ENCODE results near the gene EHD4. TPM values are rescaled to one million over a fixed set of nuclear protein-coding genes. Genes with fewer than 3 reads are reported as not detected.

The EHD4 gene
- polyA plus RNA-seq, 2 donors: 12.7 to 13.4 TPM

GRCh38 chr15:41854443-41854842 lies 117.9 kb downstream of the EHD4 start:
- no peaks in the 10 kb centered on the region for H3K27me3 ChIP-seq (ENCODE audit: control insufficient read depth in 1 of 2, insufficient read depth in 2 of 2, low read length in 2 of 2)
- 71 to 76% methylated on average over 9 of the region's 9 CpGs for WGBS, 2 donors
- no peaks in the 10 kb centered on the region for H3K36me3 ChIP-seq (ENCODE audit: control insufficient read depth in 2 of 2, insufficient read depth in 2 of 2, low read length in 1 of 2)
- H3K9me3 ChIP-seq (ENCODE audit: control insufficient read depth in 2 of 2, insufficient read depth in 1 of 2, low read depth in 1 of 2, low read length in 1 of 2): no peaks in the 10 kb centered on the region
- H3K4me3 ChIP-seq (ENCODE audit: low read depth in 1 of 2, low read length in 2 of 2): no peak overlapping the region
- H3K27ac ChIP-seq (ENCODE audit: low read depth in 2 of 2, low read length in 1 of 2): no peak overlapping the region
- peaks cover 6 to 15% of the 10 kb centered on the region in 2 donors for H3K4me1 ChIP-seq (ENCODE audit: control insufficient read depth in 2 of 2, insufficient read depth in 2 of 2, low read length in 1 of 2)

- Histone ChIP-seq H3K36me3 (ENCODE audit: control insufficient read depth in 2 of 2, insufficient read depth in 2 of 2, low read length in 1 of 2) (peaks cover 0 to 4% of the 10 kb centered on the region in 2 donors), H3K27me3 (ENCODE audit: control insufficient read depth in 1 of 2, insufficient read depth in 2 of 2, low read length in 2 of 2) (no peaks in the 10 kb centered on the region), H3K9me3 (ENCODE audit: control insufficient read depth in 2 of 2, insufficient read depth in 1 of 2, low read depth in 1 of 2, low read length in 1 of 2) (no peaks in the 10 kb centered on the region), H3K27ac (ENCODE audit: low read depth in 2 of 2, low read length in 1 of 2) (no peak overlapping the region), H3K4me3 (ENCODE audit: low read depth in 1 of 2, low read length in 2 of 2) (no peak overlapping the region), H3K4me1 (ENCODE audit: control insufficient read depth in 2 of 2, insufficient read depth in 2 of 2, low read length in 1 of 2) (peaks cover 6 to 21% of the 10 kb centered on the region in 2 donors)
- WGBS, 2 donors: 70 to 73% methylated on average over 10 of the region's 10 CpGs
Observed at GRCh38 chr15:41853831-41854230, 118.5 kb downstream of the EHD4 start.

GRCh38 chr15:41852736-41853590 lies 119.4 kb downstream of the EHD4 start:
- Histone ChIP-seq H3K27me3 (ENCODE audit: control insufficient read depth in 1 of 2, insufficient read depth in 2 of 2, low read length in 2 of 2) (no peaks in the 10 kb centered on the region), H3K36me3 (ENCODE audit: control insufficient read depth in 2 of 2, insufficient read depth in 2 of 2, low read length in 1 of 2) (peaks cover 0 to 11% of the 10 kb centered on the region in 2 donors), H3K27ac (ENCODE audit: low read depth in 2 of 2, low read length in 1 of 2) (no peak overlapping the region), H3K4me1 (ENCODE audit: control insufficient read depth in 2 of 2, insufficient read depth in 2 of 2, low read length in 1 of 2) (peaks cover 6 to 26% of the 10 kb centered on the region in 2 donors), H3K4me3 (ENCODE audit: low read depth in 1 of 2, low read length in 2 of 2) (no peak overlapping the region), H3K9me3 (ENCODE audit: control insufficient read depth in 2 of 2, insufficient read depth in 1 of 2, low read depth in 1 of 2, low read length in 1 of 2) (no peaks in the 10 kb centered on the region)
- 65 to 66% methylated on average over 17 of the region's 17 CpGs for WGBS, 2 donors

- Histone ChIP-seq H3K9me3 (ENCODE audit: control insufficient read depth in 2 of 2, insufficient read depth in 1 of 2, low read depth in 1 of 2, low read length in 1 of 2) (no peaks in the 10 kb centered on the region), H3K27me3 (ENCODE audit: control insufficient read depth in 1 of 2, insufficient read depth in 2 of 2, low read length in 2 of 2) (no peaks in the 10 kb centered on the region), H3K4me1 (ENCODE audit: control insufficient read depth in 2 of 2, insufficient read depth in 2 of 2, low read length in 1 of 2) (peaks cover 6 to 26% of the 10 kb centered on the region in 2 donors), H3K27ac (ENCODE audit: low read depth in 2 of 2, low read length in 1 of 2) (no peak overlapping the region), H3K36me3 (ENCODE audit: control insufficient read depth in 2 of 2, insufficient read depth in 2 of 2, low read length in 1 of 2) (peaks cover 0 to 22% of the 10 kb centered on the region in 2 donors), H3K4me3 (ENCODE audit: low read depth in 1 of 2, low read length in 2 of 2) (no peak overlapping the region)
- WGBS, 2 donors: 82% methylated on average over 8 of the region's 8 CpGs
Observed at GRCh38 chr15:41851755-41852370, 120.5 kb downstream of the EHD4 start.

GRCh38 chr15:41851167-41851523 lies 121.2 kb downstream of the EHD4 start:
- H3K27ac ChIP-seq (ENCODE audit: low read depth in 2 of 2, low read length in 1 of 2): no peak overlapping the region
- 33 to 44% methylated on average over 11 of the region's 11 CpGs for WGBS, 2 donors
- H3K4me1 ChIP-seq (ENCODE audit: control insufficient read depth in 2 of 2, insufficient read depth in 2 of 2, low read length in 1 of 2): peaks cover 6 to 26% of the 10 kb centered on the region in 2 donors
- no peaks in the 10 kb centered on the region for H3K9me3 ChIP-seq (ENCODE audit: control insufficient read depth in 2 of 2, insufficient read depth in 1 of 2, low read depth in 1 of 2, low read length in 1 of 2)
- peaks cover 3 to 29% of the 10 kb centered on the region in 2 donors for H3K36me3 ChIP-seq (ENCODE audit: control insufficient read depth in 2 of 2, insufficient read depth in 2 of 2, low read length in 1 of 2)
- no peaks in the 10 kb centered on the region for H3K27me3 ChIP-seq (ENCODE audit: control insufficient read depth in 1 of 2, insufficient read depth in 2 of 2, low read length in 2 of 2)
- H3K4me3 ChIP-seq (ENCODE audit: low read depth in 1 of 2, low read length in 2 of 2): no peak overlapping the region

GRCh38 chr15:41850482-41851166 lies 121.7 kb downstream of the EHD4 start:
- Histone ChIP-seq H3K9me3 (ENCODE audit: control insufficient read depth in 2 of 2, insufficient read depth in 1 of 2, low read depth in 1 of 2, low read length in 1 of 2) (no peaks in the 10 kb centered on the region), H3K36me3 (ENCODE audit: control insufficient read depth in 2 of 2, insufficient read depth in 2 of 2, low read length in 1 of 2) (peaks cover 8 to 34% of the 10 kb centered on the region in 2 donors), H3K4me3 (ENCODE audit: low read depth in 1 of 2, low read length in 2 of 2) (no peak overlapping the region), H3K4me1 (ENCODE audit: control insufficient read depth in 2 of 2, insufficient read depth in 2 of 2, low read length in 1 of 2) (peaks cover 6 to 26% of the 10 kb centered on the region in 2 donors), H3K27me3 (ENCODE audit: control insufficient read depth in 1 of 2, insufficient read depth in 2 of 2, low read length in 2 of 2) (no peaks in the 10 kb centered on the region), H3K27ac (ENCODE audit: low read depth in 2 of 2, low read length in 1 of 2) (peak overlapping the region; percentile 76 to 88)
- WGBS, 2 donors: 76 to 79% methylated on average over 16 of the region's 16 CpGs

GRCh38 chr15:41849861-41850260 lies 122.5 kb downstream of the EHD4 start:
- H3K4me3 ChIP-seq (ENCODE audit: low read depth in 1 of 2, low read length in 2 of 2): no peak overlapping the region
- peaks cover 6 to 22% of the 10 kb centered on the region in 2 donors for H3K4me1 ChIP-seq (ENCODE audit: control insufficient read depth in 2 of 2, insufficient read depth in 2 of 2, low read length in 1 of 2)
- peak overlapping the region; percentile 76 to 88 for H3K27ac ChIP-seq (ENCODE audit: low read depth in 2 of 2, low read length in 1 of 2)
- no peaks in the 10 kb centered on the region for H3K9me3 ChIP-seq (ENCODE audit: control insufficient read depth in 2 of 2, insufficient read depth in 1 of 2, low read depth in 1 of 2, low read length in 1 of 2)
- H3K27me3 ChIP-seq (ENCODE audit: control insufficient read depth in 1 of 2, insufficient read depth in 2 of 2, low read length in 2 of 2): no peaks in the 10 kb centered on the region
- H3K36me3 ChIP-seq (ENCODE audit: control insufficient read depth in 2 of 2, insufficient read depth in 2 of 2, low read length in 1 of 2): peaks cover 8 to 42% of the 10 kb centered on the region in 2 donors
- WGBS, 2 donors: 44 to 48% methylated on average over 8 of the region's 8 CpGs

- Histone ChIP-seq H3K4me1 (ENCODE audit: control insufficient read depth in 2 of 2, insufficient read depth in 2 of 2, low read length in 1 of 2) (peaks cover 6 to 22% of the 10 kb centered on the region in 2 donors), H3K27me3 (ENCODE audit: control insufficient read depth in 1 of 2, insufficient read depth in 2 of 2, low read length in 2 of 2) (no peaks in the 10 kb centered on the region), H3K4me3 (ENCODE audit: low read depth in 1 of 2, low read length in 2 of 2) (no peak overlapping the region), H3K27ac (ENCODE audit: low read depth in 2 of 2, low read length in 1 of 2) (peak overlapping the region; percentile 76 to 88), H3K9me3 (ENCODE audit: control insufficient read depth in 2 of 2, insufficient read depth in 1 of 2, low read depth in 1 of 2, low read length in 1 of 2) (no peaks in the 10 kb centered on the region), H3K36me3 (ENCODE audit: control insufficient read depth in 2 of 2, insufficient read depth in 2 of 2, low read length in 1 of 2) (peaks cover 8 to 48% of the 10 kb centered on the region in 2 donors)
- WGBS, 2 donors: 48 to 74% methylated on average over 6 of the region's 6 CpGs
Observed at GRCh38 chr15:41849204-41849603, 123.2 kb downstream of the EHD4 start.

- 57 to 60% methylated on average over 10 of the region's 10 CpGs for WGBS, 2 donors
- Histone ChIP-seq H3K4me3 (ENCODE audit: low read depth in 1 of 2, low read length in 2 of 2) (no peak overlapping the region), H3K36me3 (ENCODE audit: control insufficient read depth in 2 of 2, insufficient read depth in 2 of 2, low read length in 1 of 2) (peaks cover 12 to 54% of the 10 kb centered on the region in 2 donors), H3K27ac (ENCODE audit: low read depth in 2 of 2, low read length in 1 of 2) (peak overlapping the region; percentile 29 to 88), H3K9me3 (ENCODE audit: control insufficient read depth in 2 of 2, insufficient read depth in 1 of 2, low read depth in 1 of 2, low read length in 1 of 2) (no peaks in the 10 kb centered on the region), H3K27me3 (ENCODE audit: control insufficient read depth in 1 of 2, insufficient read depth in 2 of 2, low read length in 2 of 2) (no peaks in the 10 kb centered on the region), H3K4me1 (ENCODE audit: control insufficient read depth in 2 of 2, insufficient read depth in 2 of 2, low read length in 1 of 2) (peaks cover 6 to 22% of the 10 kb centered on the region in 2 donors)
Observed at GRCh38 chr15:41848631-41849030, 123.7 kb downstream of the EHD4 start.
